Measurements from ENCODE around the gene CHST15.

GRCh38 chr10:124028700-124029480, 64.5 kb downstream of the CHST15 start:
- no peak for TF ChIP-seq ELK4 (CRISPR knock-in tag; IDR thresholded peaks at IDR 0.05; ENCODE audit: borderline replicate concordance)
- TF ChIP-seq CTCF (CRISPR knock-in tag; IDR thresholded peaks at IDR 0.05), result no peak
- 0 out of 4 replicates have a peak, but pooled peaks of 1 of the 2 experiments have one; percentile 6 for TF ChIP-seq POLR2A (IDR thresholded peaks at IDR 0.05; ENCODE audit: insufficient read depth in 1 of 2, low read depth in 2 of 2, low read length in 2 of 2)
- no peak for TF ChIP-seq RAD21 (CRISPR knock-in tag; IDR thresholded peaks at IDR 0.05)

Data from HepG2 (cell line).